ENCODE results near the gene NUMA1.

DNA sequence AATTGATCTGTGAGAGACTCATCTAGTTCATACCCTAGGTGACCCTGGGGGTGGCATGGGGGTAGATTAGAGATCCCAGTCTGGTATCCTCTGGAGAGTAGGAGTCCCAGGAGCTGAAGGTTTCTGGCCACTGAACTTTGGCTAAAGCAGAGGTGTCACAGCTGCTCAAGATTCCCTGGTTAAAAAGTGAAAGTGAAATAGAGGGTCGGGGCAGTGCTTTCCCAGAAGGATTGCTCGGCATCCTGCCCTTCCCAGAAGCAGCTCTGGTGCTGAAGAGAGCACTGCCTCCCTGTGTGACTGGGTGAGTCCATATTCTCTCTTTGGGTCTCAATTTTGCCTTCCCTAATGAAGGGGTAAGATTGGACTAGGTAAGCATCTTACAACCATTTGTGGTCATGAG, 81.0 kb downstream of the NUMA1 start:
- TF ChIP-seq FOXM1 (IDR thresholded peaks at IDR 0.05; ENCODE audit: borderline replicate concordance), result no peak
- TF ChIP-seq, protein P1, sequence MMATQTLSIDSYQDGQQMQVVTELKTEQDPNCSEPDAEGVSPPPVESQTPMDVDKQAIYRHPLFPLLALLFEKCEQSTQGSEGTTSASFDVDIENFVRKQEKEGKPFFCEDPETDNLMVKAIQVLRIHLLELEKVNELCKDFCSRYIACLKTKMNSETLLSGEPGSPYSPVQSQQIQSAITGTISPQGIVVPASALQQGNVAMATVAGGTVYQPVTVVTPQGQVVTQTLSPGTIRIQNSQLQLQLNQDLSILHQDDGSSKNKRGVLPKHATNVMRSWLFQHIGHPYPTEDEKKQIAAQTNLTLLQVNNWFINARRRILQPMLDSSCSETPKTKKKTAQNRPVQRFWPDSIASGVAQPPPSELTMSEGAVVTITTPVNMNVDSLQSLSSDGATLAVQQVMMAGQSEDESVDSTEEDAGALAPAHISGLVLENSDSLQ (IDR thresholded peaks at IDR 0.05), result no peak
- TF ChIP-seq NFRKB (IDR thresholded peaks at IDR 0.05), result no peak
- TF ChIP-seq SP1 (IDR thresholded peaks at IDR 0.05), result no peak
- TF ChIP-seq FOXA1 (IDR thresholded peaks at IDR 0.05), result no peak
- TF ChIP-seq FOXK2 (IDR thresholded peaks at IDR 0.05), result no peak
- TF ChIP-seq SUZ12 (IDR thresholded peaks at IDR 0.05), result no peak
- TF ChIP-seq BHLHE40 (IDR thresholded peaks at IDR 0.05; ENCODE audit: borderline replicate concordance), result no peak
- TF ChIP-seq LEF1 (IDR thresholded peaks at IDR 0.05; ENCODE audit: borderline replicate concordance), result no peak
- no peak for TF ChIP-seq HDGF (IDR thresholded peaks at IDR 0.05; ENCODE audit: borderline replicate concordance)
- TF ChIP-seq ELF4 (IDR thresholded peaks at IDR 0.05), result no peak
- no peak for TF ChIP-seq TARDBP (IDR thresholded peaks at IDR 0.05)
- TF ChIP-seq ARNT (IDR thresholded peaks at IDR 0.05), result no peak
- TF ChIP-seq L3MBTL2 (conservative IDR thresholded peaks at IDR 0.05), result no peak

Measured in HEK293T (cell line).